ENCODE measurements around the gene PCSK7.

PCSK7 gene

DNA sequence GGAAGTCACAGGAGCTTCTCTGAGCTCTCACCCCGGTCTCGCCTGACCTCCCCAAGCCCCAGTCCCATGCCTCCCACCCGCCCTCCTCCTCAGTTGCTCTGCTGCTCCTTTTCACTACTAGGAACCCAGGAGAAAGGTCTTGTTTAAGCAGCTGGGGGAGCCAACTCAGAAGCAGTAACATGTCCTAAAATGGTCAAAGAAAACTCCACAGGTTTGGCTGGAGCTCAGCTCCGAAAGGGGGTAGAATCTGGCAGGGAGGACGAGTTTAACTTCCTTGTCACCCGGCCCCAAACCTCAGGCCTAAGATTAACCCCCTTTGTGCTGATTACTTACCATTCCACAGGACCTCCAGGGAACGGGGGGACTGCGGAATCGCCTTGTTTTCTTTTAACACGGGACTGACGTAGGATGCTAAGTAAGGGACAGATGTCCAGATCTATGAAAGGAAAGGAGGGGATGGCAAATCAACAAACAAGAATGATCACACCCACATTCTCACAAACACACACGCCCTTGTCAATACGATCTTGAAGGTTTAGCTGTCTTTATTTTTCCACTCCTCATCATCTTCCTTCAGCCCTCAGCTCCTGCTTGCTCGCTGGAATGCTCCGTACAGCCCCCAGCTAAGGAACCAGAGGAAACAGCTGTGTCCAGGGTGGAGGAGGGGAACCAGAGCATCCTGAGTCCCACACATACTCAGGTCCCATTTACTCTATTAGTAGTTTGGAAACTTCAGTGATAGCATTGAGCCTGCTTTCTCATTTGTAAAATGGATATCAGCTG is 13.5 kb downstream of the PCSK7 start:
- Histone ChIP-seq H3K27ac (ENCODE audit: low read length) (no peak overlapping the region), H3K4me1 (ENCODE audit: insufficient read depth, low read length) (no peaks in the 10 kb centered on the region), H3K4me2 (ENCODE audit: insufficient read depth, low read length) (no peak overlapping the region), H3K9me3 (ENCODE audit: insufficient read depth, low read length, severe bottlenecking) (no peaks in the 10 kb centered on the region), H2AFZ (ENCODE audit: low read depth, low read length) (no peak overlapping the region), H4K20me1 (ENCODE audit: insufficient read depth, low read length) (no peaks in the 10 kb centered on the region), H3K79me2 (ENCODE audit: insufficient read depth, low read length) (no peaks in the 10 kb centered on the region), H3K9ac (ENCODE audit: low read depth, low read length) (no peak overlapping the region), H3K36me3 (ENCODE audit: insufficient read depth, low read length) (peaks cover 86% of the 10 kb centered on the region), H3K4me3 (ENCODE audit: low read depth in 1 of 2, low read length in 2 of 2) (no peak overlapping the region), H3K27me3 (ENCODE audit: insufficient read depth, low read length, poor library complexity) (no peaks in the 10 kb centered on the region)
- DNase-seq = no peak
- ATAC-seq (ENCODE audit: insufficient read depth, low read depth) = no peak
- TF ChIP-seq EZH2 (IDR thresholded peaks at IDR 0.05; ENCODE audit: borderline replicate concordance, low read depth, low read length, severe bottlenecking) (no peak), CTCF (IDR thresholded peaks at IDR 0.05; ENCODE audit: borderline replicate concordance, extremely low read depth, low read length, poor library complexity, severe bottlenecking) (no peak)

DNA sequence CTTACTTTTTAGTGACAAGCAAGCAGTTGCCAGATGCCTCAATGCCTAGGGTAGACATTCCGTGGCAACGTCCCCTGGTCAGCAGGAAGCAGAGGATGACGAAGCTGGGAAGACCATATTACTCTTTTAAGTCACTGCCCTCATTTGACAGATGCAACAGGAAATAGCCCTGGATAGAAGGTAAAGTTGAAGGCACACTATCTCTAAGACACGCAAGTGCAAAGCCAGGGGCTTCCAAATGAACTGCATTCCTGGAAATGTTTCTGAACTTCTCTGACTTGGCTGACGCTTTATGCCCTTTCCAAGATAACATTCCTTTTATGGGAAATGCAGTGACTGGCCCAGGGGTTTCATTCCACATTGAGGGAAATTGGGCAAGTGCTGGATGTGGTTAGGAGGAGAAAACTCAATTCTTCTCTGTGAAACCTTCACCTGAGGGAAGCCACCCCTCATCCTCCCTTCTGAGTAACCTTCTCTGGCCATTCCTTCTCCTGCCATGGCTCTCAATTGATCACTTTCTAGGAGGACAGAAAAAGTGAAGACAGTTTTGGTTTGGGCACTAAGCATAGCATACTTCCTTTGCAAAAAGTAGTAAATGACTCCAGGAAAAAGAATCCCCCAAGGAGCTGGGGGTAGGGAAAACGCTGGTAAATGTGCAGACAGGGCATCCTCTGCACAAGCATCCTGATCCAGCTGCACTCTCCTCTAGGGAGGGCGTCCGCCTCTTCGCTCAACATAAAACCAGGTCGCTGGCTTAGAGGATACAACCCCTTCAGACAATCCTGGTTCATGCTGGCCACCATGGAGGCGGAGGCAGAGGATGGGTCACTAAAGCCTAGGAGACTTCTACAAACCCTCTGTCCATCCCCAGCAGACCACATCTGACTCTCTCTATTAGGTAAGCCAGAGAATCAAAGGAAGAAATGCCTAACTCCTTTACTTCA is 14.5 kb downstream of the PCSK7 start:
- Histone ChIP-seq H3K4me2 (ENCODE audit: insufficient read depth, low read length) (no peak overlapping the region), H3K36me3 (ENCODE audit: insufficient read depth, low read length) (peaks cover 87% of the 10 kb centered on the region), H2AFZ (ENCODE audit: low read depth, low read length) (no peak overlapping the region)

DNA sequence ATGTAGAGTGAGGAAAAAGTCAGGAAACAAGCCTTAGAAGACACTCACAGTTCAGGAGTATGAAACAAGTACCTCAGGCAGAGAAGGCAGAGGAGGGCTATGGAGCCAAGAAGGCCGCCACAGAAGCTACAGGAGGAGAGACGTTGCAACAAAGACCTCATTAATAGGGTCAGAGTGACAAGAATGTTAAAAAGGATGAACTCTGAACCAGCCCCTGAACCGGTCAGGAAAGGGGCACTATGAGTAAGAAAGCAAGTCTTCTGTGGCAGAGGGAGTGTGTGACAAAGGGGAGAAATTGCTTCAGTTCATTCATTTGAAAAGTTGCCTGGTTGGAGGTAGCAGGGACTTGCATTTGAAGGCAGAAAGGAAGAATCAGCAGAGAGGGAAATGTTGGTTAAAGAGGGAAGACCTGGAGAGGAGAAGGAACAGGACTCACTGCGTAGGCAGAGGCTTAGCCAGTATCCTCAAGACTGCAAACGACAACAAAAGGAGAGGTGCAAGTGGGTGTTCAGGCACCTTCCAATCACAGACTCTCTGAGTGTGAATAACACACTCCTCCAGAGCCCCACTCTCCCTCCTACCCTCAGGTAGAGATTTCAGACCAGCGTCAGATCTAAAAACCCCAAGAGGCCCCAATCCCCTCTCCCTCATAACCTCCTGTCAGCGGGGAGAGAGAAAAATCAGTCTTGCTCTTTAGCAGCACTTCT is 17.3 kb downstream of the PCSK7 start:
- Histone ChIP-seq H3K9me3 (ENCODE audit: insufficient read depth, low read length, severe bottlenecking) (no peaks in the 10 kb centered on the region), H3K79me2 (ENCODE audit: insufficient read depth, low read length) (no peaks in the 10 kb centered on the region), H3K4me1 (ENCODE audit: insufficient read depth, low read length) (no peaks in the 10 kb centered on the region), H3K9ac (ENCODE audit: low read depth, low read length) (no peak overlapping the region), H2AFZ (ENCODE audit: low read depth, low read length) (no peak overlapping the region), H4K20me1 (ENCODE audit: insufficient read depth, low read length) (no peaks in the 10 kb centered on the region), H3K27ac (ENCODE audit: low read length) (no peak overlapping the region), H3K4me2 (ENCODE audit: insufficient read depth, low read length) (no peak overlapping the region), H3K4me3 (ENCODE audit: low read depth in 1 of 2, low read length in 2 of 2) (no peak overlapping the region), H3K27me3 (ENCODE audit: insufficient read depth, low read length, poor library complexity) (no peaks in the 10 kb centered on the region), H3K36me3 (ENCODE audit: insufficient read depth, low read length) (peaks cover 64% of the 10 kb centered on the region)
- TF ChIP-seq CTCF (IDR thresholded peaks at IDR 0.05; ENCODE audit: borderline replicate concordance, extremely low read depth, low read length, poor library complexity, severe bottlenecking) (no peak), EZH2 (IDR thresholded peaks at IDR 0.05; ENCODE audit: borderline replicate concordance, low read depth, low read length, severe bottlenecking) (no peak)
- DNase-seq (no peak), ATAC-seq (ENCODE audit: insufficient read depth, low read depth) (no peak)

More for the DNA sequence above, 14.5 kb downstream of the PCSK7 start:
- no peaks in the 10 kb centered on the region for H4K20me1 ChIP-seq (ENCODE audit: insufficient read depth, low read length)
- DNase-seq (no peak), ATAC-seq (ENCODE audit: insufficient read depth, low read depth) (no peak)
- H3K79me2 ChIP-seq (ENCODE audit: insufficient read depth, low read length) = no peaks in the 10 kb centered on the region
- H3K27ac ChIP-seq (ENCODE audit: low read length) = no peak overlapping the region
- no peaks in the 10 kb centered on the region for H3K4me1 ChIP-seq (ENCODE audit: insufficient read depth, low read length)
- no peaks in the 10 kb centered on the region for H3K9me3 ChIP-seq (ENCODE audit: insufficient read depth, low read length, severe bottlenecking)
- H3K27me3 ChIP-seq (ENCODE audit: insufficient read depth, low read length, poor library complexity) = no peaks in the 10 kb centered on the region
- H3K9ac ChIP-seq (ENCODE audit: low read depth, low read length) = no peak overlapping the region
- H3K4me3 ChIP-seq (ENCODE audit: low read depth in 1 of 2, low read length in 2 of 2) = no peak overlapping the region
- no peak for TF ChIP-seq EZH2 (IDR thresholded peaks at IDR 0.05; ENCODE audit: borderline replicate concordance, low read depth, low read length, severe bottlenecking)
- TF ChIP-seq CTCF (IDR thresholded peaks at IDR 0.05; ENCODE audit: borderline replicate concordance, extremely low read depth, low read length, poor library complexity, severe bottlenecking) = no peak

All from DND-41 (cell line).